Measurements from ENCODE around the gene MCHR1.

The MCHR1 gene

GRCh38 chr22:40660730-40661129 is 18.6 kb upstream of the MCHR1 start:
- H3K4me3 ChIP-seq (ENCODE audit: low read depth, low read length) = no peak overlapping the region
- DNase-seq (ENCODE audit: low read depth) = no peak
- TF ChIP-seq CTCF (conservative IDR thresholded peaks at IDR 0.05; ENCODE audit: low read depth, low read length) = no peak

GRCh38 chr22:40661671-40662070 is 17.6 kb upstream of the MCHR1 start:
- DNase-seq (ENCODE audit: low read depth) = no peak
- no peak overlapping the region for H3K4me3 ChIP-seq (ENCODE audit: low read depth, low read length)
- TF ChIP-seq CTCF (conservative IDR thresholded peaks at IDR 0.05; ENCODE audit: low read depth, low read length) = no peak

GRCh38 chr22:40665312-40665711 is 14.0 kb upstream of the MCHR1 start:
- no peak overlapping the region for H3K4me3 ChIP-seq (ENCODE audit: low read depth, low read length)
- DNase-seq (ENCODE audit: low read depth) = no peak
- TF ChIP-seq CTCF (conservative IDR thresholded peaks at IDR 0.05; ENCODE audit: low read depth, low read length) = no peak

- no peak for DNase-seq (ENCODE audit: low read depth)
- TF ChIP-seq CTCF (conservative IDR thresholded peaks at IDR 0.05; ENCODE audit: low read depth, low read length) = no peak
- H3K4me3 ChIP-seq (ENCODE audit: low read depth, low read length) = no peak overlapping the region
Observed at GRCh38 chr22:40666151-40666848, 13.0 kb upstream of the MCHR1 start.

GRCh38 chr22:40668611-40669411 is 10.5 kb upstream of the MCHR1 start:
- TF ChIP-seq CTCF (conservative IDR thresholded peaks at IDR 0.05; ENCODE audit: low read depth, low read length) = no peak
- no peak overlapping the region for H3K4me3 ChIP-seq (ENCODE audit: low read depth, low read length)
- peak; percentile 62 for DNase-seq (ENCODE audit: low read depth)

- no peak for TF ChIP-seq CTCF (conservative IDR thresholded peaks at IDR 0.05; ENCODE audit: low read depth, low read length)
- DNase-seq (ENCODE audit: low read depth) = no peak
- no peak overlapping the region for H3K4me3 ChIP-seq (ENCODE audit: low read depth, low read length)
Observed at GRCh38 chr22:40670058-40670457, 9.2 kb upstream of the MCHR1 start.

All from choroid plexus epithelial cell (primary cell).